ENCODE measurements around the gene PLEKHH1. TPM values are rescaled to one million over a fixed set of nuclear protein-coding genes. Genes with fewer than 3 reads are reported as not detected.

Gene PLEKHH1
- total RNA-seq, 2 donors from 2014 or later: 2.3 to 5.3 TPM

DNA sequence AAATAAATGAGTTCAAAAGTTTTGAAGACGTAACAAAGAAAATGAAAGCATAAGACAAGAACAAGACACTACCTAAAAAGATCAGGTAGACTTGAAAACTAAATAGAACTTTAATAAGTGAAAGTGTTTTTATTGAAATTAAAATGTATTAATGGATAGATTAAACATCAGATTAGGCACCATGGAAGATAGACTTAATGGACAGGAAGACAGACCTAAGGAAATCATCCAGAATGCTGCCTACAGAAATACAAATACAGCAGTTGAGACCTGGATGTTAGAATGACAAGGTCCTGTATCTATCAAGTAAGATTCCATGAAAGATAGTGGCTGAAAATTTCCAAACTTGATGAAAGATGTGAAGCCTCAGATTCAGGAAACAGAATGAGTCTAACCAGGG, 11.5 kb downstream of the PLEKHH1 start:
- Histone ChIP-seq H3K27ac (no peak overlapping the region), H3K27me3 (no peaks in the 10 kb centered on the region), H3K36me3 (peaks cover 8% of the 10 kb centered on the region), H3K9me3 (no peaks in the 10 kb centered on the region), H3K4me3 (no peak overlapping the region), H3K4me1 (no peaks in the 10 kb centered on the region)
- TF ChIP-seq, protein P1, sequence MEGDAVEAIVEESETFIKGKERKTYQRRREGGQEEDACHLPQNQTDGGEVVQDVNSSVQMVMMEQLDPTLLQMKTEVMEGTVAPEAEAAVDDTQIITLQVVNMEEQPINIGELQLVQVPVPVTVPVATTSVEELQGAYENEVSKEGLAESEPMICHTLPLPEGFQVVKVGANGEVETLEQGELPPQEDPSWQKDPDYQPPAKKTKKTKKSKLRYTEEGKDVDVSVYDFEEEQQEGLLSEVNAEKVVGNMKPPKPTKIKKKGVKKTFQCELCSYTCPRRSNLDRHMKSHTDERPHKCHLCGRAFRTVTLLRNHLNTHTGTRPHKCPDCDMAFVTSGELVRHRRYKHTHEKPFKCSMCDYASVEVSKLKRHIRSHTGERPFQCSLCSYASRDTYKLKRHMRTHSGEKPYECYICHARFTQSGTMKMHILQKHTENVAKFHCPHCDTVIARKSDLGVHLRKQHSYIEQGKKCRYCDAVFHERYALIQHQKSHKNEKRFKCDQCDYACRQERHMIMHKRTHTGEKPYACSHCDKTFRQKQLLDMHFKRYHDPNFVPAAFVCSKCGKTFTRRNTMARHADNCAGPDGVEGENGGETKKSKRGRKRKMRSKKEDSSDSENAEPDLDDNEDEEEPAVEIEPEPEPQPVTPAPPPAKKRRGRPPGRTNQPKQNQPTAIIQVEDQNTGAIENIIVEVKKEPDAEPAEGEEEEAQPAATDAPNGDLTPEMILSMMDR (IDR thresholded peaks at IDR 0.05): no peak
- no peak for DNase-seq (ENCODE audit: low spot score)

DNA sequence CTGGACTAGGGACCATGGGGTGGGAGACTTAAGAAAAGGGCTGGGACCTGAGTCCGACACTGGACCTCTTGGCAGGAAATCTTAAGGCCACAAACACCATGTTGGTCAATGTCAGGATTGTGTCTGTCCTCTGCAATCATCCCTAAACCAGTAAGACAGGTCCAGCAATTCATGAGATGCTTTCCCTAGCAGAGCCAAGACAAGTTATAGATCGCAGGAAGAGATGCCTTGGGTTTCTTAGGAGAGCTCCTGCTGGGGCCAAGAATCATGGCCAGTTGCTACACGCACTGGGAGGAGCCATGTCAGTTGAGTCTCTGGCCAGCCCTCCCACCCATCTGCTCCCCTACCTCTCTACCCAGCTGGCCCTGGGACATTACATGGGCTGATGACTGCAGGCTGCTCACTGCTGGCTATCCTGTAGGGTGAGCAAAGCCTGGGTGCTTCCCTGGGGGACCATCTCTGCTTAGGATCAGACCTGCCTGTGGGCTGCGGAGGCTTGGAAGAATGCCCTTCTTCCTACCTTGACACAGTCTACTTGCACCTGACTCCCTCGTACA, 14.2 kb downstream of the PLEKHH1 start:
- Histone ChIP-seq H3K4me3 (no peak overlapping the region), H3K4me1 (no peaks in the 10 kb centered on the region), H3K36me3 (peaks cover 8% of the 10 kb centered on the region), H3K9me3 (no peaks in the 10 kb centered on the region), H3K27me3 (no peaks in the 10 kb centered on the region), H3K27ac (no peak overlapping the region)
- TF ChIP-seq, protein P1 (IDR thresholded peaks at IDR 0.05): no peak
- no peak for DNase-seq (ENCODE audit: low spot score)

DNA sequence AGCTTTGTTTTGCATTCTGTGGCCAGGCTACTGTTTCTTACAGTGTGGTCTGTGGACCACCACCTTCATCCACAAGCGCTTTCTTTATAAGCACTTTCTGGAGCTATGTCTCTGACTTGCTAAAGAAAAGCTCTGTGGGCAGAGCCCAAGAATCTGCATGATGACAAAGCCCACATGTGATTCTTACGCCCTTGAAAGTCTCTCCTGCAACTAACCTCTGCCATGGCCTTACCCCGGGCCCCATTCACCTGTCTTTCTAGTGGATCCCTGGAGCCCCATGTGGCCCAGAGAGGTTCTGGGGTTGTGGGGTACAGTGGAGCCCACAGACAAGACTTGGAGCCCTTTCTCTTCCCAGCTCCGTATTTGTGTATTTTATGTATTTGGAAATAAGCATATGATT, 16.6 kb downstream of the PLEKHH1 start:
- Histone ChIP-seq H3K36me3 (peaks cover 2% of the 10 kb centered on the region), H3K4me1 (no peaks in the 10 kb centered on the region), H3K9me3 (no peaks in the 10 kb centered on the region), H3K4me3 (no peak overlapping the region), H3K27me3 (no peaks in the 10 kb centered on the region), H3K27ac (no peak overlapping the region)
- TF ChIP-seq, protein P1 (IDR thresholded peaks at IDR 0.05): no peak
- no peak for DNase-seq (ENCODE audit: low spot score)

DNA sequence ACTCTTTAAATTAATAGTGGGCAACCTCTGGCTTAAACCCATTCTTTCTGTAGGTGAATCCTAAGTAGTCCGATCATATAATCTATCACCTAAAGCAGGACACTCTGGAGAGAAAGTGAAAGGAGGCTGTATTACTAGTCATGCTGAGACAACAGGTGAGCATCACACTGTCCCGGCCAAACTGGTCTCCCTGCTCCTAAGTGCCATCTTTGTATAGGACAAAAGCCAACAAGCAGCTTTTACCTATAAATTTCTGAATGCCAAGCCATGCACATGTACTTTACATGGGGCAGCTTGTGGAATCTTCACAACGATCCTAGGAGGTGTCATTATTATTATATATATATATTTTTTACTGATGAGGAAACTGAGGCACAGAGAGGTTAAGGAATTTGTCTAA, 18.0 kb downstream of the PLEKHH1 start:
- Histone ChIP-seq H3K27me3 (no peaks in the 10 kb centered on the region), H3K4me3 (no peak overlapping the region), H3K4me1 (no peaks in the 10 kb centered on the region), H3K27ac (no peak overlapping the region), H3K36me3 (no peaks in the 10 kb centered on the region), H3K9me3 (no peaks in the 10 kb centered on the region)
- DNase-seq (ENCODE audit: low spot score): no peak
- TF ChIP-seq, protein P1 (IDR thresholded peaks at IDR 0.05): no peak

DNA sequence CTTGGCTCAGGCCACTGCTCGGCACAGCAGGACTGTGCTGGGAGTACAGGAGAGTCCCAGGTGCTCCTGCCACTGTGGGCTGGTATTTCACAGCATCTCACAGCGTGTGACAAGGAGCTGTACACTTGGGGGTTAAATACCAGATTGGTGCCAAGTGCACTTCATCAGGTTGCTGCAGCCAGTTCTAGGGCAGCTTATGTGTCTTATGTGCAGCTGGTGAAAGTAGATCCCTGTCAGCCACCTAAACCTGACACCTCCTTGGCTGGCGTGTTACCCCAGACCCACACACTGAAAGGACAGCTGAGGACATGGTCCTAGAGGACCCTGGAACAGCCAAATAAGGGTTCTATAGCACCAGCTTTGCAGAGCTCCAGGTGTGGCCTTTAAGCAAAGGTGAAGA, 18.9 kb downstream of the PLEKHH1 start:
- no peaks in the 10 kb centered on the region for H3K27me3 ChIP-seq
- no peaks in the 10 kb centered on the region for H3K9me3 ChIP-seq
- H3K27ac ChIP-seq: no peak overlapping the region
- TF ChIP-seq, protein P1 (IDR thresholded peaks at IDR 0.05): no peak
- H3K4me3 ChIP-seq: no peak overlapping the region
- H3K4me1 ChIP-seq: no peaks in the 10 kb centered on the region
- DNase-seq (ENCODE audit: low spot score): no peak
- no peaks in the 10 kb centered on the region for H3K36me3 ChIP-seq

DNA sequence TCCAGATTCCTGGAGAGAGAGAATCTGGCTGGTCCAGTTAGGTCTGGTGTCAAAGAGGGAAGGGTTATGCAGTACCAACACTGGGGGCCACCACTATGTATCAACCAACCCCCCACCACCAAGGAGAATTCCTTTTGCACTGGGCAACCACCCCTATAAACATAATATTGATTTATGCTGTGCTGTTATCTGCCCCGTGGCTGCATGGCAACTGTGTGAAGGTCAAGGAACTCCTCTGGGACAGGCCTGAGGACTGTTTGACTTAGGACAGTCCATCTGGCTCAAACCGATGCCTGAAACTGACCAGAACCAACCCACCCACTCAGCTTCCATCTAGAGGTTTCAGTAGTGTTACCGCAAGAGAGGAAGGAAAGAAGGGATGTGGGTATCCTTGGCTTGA, 20.5 kb downstream of the PLEKHH1 start:
- TF ChIP-seq, protein P1 (IDR thresholded peaks at IDR 0.05): no peak
- Histone ChIP-seq H3K4me3 (no peak overlapping the region), H3K27ac (no peak overlapping the region), H3K4me1 (no peaks in the 10 kb centered on the region), H3K9me3 (no peaks in the 10 kb centered on the region), H3K36me3 (no peaks in the 10 kb centered on the region), H3K27me3 (no peaks in the 10 kb centered on the region)
- DNase-seq (ENCODE audit: low spot score): no peak
